GM19240 (cell line): ENCODE measurements around the gene CROCC.

Source experiments
- DNase-seq: peaks from one replicate; pipeline ENCODE4 v3.0.0; 2011; ENCODE audit warnings: low spot score; ENCODE audit not compliant: insufficient read length

Gene CROCC

GRCh38 chr1:16982902-16983301 is 61.2 kb downstream of the CROCC start:
- no peak for DNase-seq

GRCh38 chr1:16983649-16984048 is 61.9 kb downstream of the CROCC start:
- DNase-seq, result no peak

DNA sequence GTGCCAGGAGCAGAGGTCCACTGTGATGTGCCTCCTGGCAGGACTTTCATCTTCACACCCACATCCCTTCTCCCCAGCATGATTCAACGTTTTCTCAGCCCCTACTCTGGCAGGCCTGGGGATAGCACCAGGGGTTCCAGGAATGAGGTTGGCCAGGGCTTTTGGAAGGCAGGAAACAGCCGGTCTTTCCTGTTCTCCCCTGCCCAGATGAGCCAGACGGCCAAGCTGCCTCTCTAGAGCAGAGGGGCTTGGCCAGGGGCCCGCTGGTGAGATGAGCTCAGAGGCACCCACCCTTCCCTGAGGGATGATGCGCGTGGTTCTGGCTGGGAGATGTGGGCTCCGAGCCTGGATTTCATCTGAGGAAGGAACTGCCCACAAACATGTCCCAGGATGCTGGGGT is 63.0 kb downstream of the CROCC start:
- no peak for DNase-seq

DNA sequence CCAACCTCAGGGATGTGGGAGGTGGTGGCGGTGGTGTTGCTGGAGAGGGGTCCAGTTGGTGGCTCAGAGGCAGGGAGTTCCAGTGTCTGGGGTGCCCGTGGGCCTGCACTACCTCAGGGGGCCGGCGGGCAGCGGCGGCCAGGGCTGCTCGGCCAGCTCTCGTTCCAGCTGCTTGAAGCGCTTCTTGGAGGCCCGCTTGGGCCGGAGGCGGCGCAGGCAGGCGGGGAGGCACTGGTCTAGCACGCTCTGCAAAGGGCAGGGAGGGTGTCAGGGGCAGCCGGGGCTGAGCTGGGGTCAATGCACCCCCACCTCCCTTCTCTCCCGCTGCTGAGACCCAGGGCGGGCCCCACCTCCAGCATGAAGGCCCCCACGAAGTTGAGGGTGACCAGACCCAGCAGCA is 64.4 kb downstream of the CROCC start:
- no peak for DNase-seq

- no peak for DNase-seq
Observed at GRCh38 chr1:16986560-16986959, 64.8 kb downstream of the CROCC start.

- no peak for DNase-seq
Observed at GRCh38 chr1:16986962-16987361, 65.2 kb downstream of the CROCC start.

DNA sequence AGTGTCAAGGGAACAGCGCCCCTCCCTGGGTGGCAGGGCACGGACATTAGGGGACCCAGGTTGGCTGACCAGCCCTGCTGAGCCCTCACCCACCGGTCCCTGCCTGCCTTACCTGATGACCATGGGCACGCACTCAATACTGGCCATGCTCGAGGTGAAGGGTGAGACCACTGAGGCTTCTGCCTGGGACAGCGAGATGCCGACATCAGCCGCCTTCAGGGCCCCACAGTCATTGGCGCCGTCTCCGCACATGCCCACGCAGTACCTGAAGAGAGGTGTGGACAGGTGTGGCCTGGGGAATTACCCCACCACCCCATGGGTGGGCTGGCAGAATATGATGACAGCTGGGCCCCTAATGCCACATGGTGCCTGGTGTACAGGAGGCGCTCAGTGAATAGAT is 66.5 kb downstream of the CROCC start:
- no peak for DNase-seq

GRCh38 chr1:16989676-16990391 is 68.1 kb downstream of the CROCC start:
- DNase-seq, result no peak

GRCh38 chr1:16991571-16991970 is 69.8 kb downstream of the CROCC start:
- DNase-seq, result no peak

DNA sequence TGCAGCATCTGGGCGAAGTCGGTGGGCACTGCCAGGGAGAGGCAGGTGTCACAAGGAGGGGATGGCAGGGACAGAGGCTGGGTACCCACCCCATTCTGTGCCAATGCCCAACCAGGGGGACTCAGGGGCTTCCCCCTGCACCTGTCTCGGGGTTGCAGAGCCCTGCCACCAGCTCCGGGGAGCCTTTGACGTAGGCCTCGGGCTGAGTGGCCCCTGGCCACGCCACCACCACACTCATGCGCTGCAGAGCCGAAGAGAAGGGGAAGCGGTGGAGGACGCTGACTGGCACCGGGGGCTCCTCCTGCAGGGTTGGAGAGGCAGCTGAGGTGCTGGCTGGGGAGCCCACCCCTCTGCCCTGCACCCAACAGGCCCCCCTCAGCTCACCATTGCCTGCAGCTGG is 70.4 kb downstream of the CROCC start:
- no peak for DNase-seq

GRCh38 chr1:16992675-16993074 is 70.9 kb downstream of the CROCC start:
- no peak for DNase-seq

- DNase-seq, result no peak
Observed at GRCh38 chr1:16993521-16994038, 71.8 kb downstream of the CROCC start.

- DNase-seq, result no peak
Observed at GRCh38 chr1:16996845-16997244, 75.1 kb downstream of the CROCC start.

DNA sequence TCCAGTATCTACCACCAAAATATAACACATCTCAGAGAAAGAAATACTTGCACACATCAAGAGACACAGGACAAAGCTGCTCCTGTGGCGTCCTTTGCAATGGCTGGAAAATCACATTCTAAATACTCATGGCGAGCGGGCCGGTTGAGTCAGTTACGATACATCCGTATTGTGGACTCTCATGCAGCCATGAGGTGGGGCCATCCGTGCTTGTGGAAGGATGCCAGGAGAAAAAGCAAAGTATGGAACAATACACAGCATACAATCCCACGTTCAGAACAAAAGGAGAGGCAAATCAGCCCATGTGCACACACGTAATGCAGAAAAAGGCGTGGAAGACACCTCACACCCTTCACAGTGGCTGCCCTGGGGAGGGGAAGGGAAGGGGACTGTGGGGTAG is 76.9 kb downstream of the CROCC start:
- no peak for DNase-seq

- DNase-seq, result no peak
Observed at GRCh38 chr1:16999863-17000262, 78.1 kb downstream of the CROCC start.

GRCh38 chr1:17001760-17002523 is 80.2 kb downstream of the CROCC start:
- DNase-seq, result no peak

DNA sequence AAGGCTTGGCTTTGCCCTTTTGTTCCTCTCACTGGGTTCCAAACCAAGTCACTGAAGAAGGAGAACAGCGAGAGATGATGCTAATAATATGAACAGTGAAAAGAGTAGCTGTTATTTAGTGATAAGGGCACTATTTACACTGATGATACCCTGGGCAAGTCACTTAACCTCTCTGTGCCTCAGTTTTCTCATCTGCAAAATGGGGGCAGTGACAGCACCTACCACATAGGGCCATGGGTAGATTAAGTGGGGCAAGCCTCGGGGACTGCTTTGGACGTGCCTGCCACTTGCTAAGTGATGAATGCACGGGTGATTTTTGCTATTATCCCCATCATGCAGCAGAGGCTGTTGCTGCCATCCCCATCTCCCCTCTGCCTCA is 80.8 kb downstream of the CROCC start:
- DNase-seq, result no peak

GRCh38 chr1:17004466-17005364 is 83.0 kb downstream of the CROCC start:
- DNase-seq, result no peak

GRCh38 chr1:17005365-17005740 is 83.6 kb downstream of the CROCC start:
- no peak for DNase-seq

DNA sequence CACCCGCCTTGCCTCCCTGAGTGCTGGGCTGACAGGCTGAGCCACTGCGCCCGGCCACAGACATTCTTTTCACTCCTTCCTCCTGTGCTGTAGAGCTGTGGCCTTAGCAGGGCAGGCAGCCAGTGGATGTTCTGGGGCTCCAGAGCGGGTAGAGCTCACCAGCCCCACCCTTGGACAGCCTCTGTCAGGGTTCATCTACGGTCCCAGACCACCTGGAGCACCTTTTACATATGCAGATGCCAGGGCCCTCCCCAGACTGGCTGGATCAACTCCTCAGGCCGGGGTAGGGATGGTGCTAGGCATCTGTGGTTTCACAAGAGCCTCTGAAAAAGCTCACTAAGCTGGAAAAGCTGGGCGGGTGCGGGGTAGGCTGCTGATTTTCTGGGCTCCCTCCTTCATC is 85.4 kb downstream of the CROCC start:
- DNase-seq, result no peak

GRCh38 chr1:17008208-17008855 is 86.6 kb downstream of the CROCC start:
- no peak for DNase-seq
